HG02678 (cell line): ENCODE results near the gene SEPTIN10.
"Not testable (repeated sequence)": the region's sequence is repeated elsewhere in the genome, so short reads cannot be mapped to it uniquely, and the experiment has no call there.

ENCODE experiments used
- ATAC-seq: cut with Tn5 transposase; IDR thresholded peaks from one replicate; pipeline ENCODE4 v1.9.1; 2021; ENCODE audit warnings: mild to moderate bottlenecking, moderate library complexity; ENCODE audit not compliant: unreplicated experiment

The SEPTIN10 gene

DNA sequence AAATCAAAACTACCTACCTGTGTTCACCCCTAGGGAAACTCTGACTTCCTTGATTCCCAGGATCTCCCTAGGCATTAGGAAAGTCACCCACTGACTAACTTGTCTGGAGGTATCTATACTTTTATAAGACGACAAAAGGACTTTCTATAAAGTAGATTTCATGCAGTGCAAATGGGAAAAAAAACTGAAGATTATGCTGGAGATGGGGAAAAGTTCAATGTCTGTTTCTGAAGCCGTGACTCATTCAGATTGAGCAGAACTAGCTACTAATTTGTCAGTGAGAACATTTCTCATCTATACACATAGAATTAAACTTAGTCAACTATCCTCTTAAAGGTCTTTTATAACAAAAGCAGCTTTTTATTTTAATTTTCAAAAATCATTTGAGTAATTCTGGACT, 6.0 kb downstream of the SEPTIN10 start:
- ATAC-seq, result no peak

DNA sequence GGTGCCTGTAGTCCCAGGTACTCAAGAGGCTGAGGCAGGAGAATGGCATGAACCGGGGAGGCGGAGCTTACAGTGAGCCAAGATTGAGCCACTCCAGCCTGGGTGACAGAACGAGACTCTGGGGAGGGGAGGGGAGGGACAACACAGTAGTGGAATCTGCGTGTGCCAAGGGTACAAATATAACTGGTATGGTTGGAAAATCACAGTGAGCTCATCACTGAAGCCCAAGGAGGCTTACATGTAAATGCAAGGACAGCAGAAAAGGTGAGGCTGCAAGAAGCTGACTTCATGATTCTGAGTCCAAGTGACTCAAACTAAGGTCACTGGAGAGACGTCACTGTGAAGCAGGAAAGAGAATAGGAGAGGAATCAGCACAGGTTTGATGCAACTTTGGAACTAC, 9.2 kb downstream of the SEPTIN10 start:
- ATAC-seq, result no peak

DNA sequence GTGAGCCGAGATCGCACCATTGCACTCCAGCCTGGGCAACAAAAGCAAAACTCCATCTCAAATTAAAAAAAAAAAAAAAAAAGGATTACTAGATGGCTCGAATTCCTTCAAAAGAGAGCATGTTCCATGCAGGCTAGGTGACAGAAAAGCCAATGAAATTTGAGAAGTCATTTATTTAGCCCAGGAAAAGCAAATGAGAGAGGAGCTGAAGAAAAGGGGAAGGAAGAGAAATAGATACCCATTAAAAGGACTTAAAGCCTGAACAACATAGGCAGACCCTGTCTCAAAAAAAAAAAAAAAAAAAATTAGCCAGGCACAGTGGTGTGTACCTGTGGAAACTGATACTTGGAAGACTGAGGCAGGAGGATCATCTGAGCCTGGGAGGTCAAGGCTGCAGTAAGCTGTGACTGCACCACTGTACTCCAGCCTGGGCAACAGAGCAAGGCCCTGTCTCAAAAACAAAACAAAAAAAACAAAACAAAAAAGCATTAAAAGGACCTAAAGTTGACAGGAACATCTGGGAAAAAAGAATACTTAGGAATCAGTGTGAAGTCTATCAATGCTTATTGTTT, 11.1 kb downstream of the SEPTIN10 start:
- ATAC-seq, result no peak

DNA sequence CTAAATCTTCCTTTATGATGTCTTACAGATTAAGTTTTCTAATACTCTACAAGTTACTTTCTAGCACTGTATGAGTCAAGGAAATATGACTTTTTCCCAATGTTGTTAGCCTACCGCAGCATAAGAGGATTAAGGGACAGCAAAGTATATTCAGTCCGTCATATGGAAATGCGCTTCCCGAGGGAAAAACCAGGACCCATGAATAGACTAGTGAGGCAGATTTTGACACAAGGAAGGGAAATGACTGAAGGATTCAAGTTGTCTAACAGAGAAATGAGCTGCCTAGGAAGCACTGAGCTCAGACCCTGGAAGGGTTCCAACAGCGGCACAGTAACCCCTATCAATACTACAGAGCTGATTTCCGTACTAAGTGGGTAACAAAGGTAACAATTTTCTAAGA, 12.0 kb downstream of the SEPTIN10 start:
- no peak for ATAC-seq

DNA sequence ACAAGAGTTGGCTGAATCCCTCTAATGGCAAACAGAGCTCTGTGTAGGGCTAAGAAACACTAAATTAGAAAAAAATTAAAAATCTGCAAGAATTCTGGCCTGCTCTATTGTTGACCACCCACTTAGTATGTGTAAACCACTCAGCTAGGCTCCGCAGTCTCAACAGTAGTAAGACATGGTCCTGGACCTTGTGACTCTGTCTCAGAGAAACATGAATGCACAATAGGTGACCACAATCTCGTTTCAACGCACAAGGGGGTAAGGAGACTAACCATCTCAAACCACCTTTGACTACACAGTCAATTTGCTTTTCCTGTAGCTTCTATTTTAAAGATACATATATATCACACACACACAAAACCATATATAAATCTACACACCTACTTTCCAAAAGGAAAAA, 16.5 kb downstream of the SEPTIN10 start:
- ATAC-seq, result no peak

DNA sequence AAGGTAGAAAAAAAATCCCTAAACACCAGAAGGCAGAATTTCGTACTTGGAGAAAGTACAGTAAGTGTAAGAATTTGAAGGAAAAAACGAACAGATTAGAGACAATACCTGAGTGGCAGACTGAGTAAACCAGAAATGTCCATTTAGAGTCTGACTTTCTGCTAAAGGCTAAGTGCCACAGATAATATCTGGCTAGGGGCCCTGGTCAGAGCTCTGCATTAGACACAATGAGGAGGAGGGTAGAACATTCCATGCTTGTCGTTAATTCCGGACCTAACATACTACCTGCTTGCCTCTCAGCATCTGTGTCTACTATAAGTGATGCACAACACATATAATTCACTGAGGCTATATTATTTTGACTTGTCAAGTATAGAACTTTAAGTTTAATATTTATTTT, 18.1 kb downstream of the SEPTIN10 start:
- ATAC-seq, result no peak

DNA sequence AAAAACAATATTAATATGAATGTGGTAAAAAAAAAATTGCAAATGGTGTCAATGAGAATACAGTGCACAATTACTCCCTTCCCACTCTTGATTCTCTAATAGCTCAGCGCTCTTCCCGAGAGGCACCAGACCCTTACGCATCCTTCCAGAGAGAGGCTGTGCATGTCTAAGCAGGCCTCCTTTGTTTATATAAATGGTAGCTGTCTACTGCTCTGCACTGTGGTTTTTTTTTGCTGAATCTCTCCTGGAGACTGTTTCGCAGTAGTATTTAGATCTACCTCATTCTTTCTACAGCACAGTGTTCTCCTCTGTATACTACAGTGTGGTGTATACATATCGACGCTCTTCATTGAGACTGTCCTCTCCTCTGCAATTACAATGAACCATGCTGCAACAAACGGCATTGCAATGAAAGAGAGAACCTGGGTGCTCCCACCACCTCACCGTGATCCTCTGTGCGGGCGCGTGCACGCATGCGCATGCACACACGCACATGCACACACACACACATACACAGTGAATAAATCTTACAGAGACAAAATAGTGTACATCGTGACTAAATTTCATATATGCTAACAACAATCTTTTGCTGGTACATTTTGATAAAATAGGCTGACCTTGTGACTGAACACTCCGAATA, 19.4 kb downstream of the SEPTIN10 start:
- ATAC-seq, result no peak

DNA sequence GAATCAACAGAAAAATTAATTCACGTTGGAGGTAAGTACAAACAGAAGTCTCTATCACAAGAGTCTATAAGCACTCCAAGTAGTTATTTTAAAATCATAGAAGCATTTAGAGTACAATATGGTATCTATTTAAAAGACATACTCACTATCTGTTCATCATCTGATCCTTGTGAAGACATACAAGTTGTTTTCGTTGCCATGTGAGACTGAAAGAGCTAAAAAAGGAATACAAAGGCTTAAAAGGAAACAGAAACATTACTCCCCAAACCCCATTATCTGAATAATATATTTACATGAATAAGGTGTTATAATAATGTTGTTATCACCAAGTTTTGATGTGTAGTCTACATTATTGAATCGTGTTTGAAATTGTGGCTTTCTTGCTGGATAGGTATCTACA, 20.9 kb downstream of the SEPTIN10 start:
- no peak for ATAC-seq

DNA sequence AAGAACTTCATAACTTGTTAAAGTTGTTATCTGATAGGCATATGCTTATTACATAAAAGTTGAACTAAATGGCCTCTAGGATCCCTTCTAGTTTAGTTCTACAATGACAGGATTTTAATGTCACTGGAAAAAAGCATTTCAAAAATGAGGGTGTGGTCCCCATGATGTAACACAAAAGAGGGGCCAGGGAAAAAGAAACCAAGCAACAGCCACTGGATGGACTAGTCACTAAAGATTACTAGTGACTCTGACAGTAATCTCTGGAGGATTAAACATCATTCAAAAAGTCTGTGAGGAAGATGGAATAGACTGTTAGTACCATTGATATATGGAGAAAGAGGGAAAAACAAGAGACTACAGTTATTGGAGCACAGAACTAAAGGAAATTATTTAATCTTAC, 22.6 kb downstream of the SEPTIN10 start:
- ATAC-seq, result no peak

DNA sequence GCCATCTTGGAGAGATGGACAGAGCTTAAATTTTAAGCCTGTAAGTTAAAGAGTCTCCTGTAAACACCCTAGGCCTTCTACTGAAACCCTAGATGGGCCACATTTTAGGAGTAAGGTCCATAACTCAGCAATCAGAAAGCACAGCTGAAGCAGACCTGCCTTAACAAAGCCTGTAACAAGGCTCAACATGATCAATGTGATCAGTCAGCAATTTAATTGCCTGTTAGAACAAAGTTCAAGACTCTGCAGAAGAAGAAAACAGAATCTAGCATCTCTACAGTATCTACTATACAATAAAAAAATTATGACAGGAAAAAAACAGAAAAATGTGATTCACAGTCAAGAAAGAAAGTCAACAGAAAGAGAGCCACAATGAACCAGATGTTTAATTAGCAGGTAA, 27.1 kb downstream of the SEPTIN10 start:
- ATAC-seq, result no peak

DNA sequence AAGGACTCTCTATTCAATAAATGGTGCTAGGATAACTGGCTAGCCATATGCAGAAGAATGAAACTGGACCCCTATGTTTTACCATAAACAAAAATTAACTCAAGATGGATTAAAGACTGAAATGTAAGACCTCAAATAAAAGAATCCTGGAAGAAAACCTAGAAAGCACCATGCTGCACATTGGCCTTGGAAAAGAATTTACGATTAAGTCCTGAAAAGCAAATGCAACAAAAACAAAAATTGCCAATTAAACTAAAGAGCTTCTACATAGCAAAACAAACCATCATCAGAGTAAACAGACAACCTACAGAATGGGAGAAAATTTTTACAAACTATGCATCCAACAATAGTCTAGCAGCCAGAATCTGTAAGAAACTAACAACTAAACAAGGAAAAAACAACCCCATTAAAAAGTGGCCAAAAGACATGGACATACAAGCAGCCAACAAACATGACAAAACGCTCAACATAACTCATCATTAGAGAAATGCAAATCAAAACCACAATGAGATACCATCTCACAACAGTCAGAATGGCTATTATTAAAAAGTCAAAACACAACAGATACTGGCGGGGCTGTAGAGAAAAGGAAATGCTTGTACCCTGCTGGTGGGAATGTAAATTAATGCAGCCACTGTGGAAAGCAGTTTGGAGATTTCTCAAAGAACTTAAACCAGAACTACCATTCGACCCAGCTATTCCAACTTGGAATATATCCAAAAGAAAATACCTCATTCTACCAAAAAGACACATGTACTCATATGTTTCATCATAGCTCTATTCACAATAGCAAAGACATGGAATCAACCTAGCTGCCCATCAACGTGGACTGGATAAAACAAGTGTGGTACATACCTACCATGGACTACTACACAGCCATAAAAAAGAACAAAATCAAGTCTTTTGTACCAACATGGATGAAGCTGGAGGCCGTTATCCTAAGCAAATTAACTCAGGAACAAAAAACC, 30.6 kb downstream of the SEPTIN10 start:
- ATAC-seq, result no peak

DNA sequence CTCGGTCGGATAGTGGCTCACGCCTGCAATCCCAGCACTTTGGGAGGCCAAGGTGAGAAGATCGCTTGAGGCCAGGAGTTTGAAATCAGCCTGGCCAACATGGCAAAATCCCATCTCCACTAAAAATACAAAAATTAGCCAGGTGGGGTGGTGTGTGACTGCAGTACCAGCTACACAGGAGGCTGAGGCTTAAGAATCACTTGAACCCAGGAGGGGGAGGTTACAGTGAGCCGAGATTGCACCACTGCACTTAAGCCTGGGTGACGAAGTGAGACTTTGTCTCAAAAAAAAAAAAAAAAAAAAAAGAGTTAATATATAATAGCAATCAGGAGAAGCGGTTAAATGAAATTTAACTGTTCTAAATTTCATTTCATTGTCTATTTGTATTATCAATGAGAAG, 36.1 kb downstream of the SEPTIN10 start:
- not testable (repeated sequence) for ATAC-seq

DNA sequence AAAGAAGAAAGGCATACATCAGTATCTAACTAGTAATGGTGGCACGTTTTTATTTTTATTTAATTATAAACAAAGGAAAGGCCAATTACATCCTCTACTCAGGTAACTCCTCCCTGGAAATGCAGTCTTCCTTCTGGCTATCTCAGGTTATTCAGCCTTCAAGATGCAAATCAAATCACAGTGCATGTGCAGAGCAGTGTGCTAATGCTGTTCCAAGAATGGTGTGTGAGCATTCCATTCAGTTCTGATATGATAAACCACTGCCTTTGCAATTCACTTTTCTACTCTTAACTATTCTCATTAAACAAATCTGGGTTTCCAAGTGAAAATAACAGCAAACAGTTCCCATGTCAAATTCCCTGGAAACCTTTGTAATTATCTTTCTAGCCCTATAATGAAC, 38.4 kb downstream of the SEPTIN10 start:
- ATAC-seq, result no peak

DNA sequence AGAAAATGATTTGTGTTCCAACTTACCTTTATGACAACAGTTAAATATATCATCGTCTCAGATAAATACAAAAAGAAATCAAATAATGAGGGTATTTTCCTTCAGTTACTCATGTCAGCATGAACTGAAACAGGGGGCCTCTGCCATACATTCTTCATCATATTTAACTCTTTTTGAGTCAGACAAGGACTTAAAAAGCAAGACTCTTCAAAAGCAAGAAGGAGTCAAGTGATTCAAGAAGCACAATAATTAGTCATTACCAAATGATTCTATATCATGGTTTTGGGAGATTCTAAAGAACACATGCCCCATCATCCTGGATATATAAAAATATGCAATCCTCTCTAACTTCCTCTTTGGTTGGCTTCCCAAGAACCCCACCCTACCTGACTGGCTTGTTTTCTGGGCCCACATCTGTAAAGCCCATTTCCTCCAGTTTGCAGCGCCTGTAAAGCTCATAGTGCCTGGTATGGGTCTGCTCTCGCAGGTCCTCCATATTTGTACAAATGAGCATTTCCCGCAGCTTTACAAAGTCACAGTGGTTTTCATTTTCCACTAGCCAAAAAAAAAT, 49.7 kb downstream of the SEPTIN10 start:
- no peak for ATAC-seq

DNA sequence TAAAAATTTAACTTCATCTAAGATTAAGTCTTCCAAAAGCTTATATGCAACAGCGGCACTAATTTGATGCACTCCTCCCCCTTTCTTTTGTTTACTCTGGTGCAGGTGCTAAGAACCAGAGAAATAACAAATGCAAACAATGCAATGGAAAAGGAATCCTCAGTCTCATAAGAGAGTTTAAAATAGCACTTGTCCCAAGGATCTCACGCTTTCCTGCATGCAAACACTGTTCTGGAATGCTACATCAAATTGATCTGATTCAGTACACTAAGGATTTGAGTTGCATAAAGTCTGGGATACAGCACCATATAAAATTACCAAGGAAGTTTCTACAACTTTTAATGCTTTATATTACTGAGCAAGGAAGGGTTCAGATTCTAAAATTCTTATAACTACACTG, 50.5 kb downstream of the SEPTIN10 start:
- no peak for ATAC-seq

DNA sequence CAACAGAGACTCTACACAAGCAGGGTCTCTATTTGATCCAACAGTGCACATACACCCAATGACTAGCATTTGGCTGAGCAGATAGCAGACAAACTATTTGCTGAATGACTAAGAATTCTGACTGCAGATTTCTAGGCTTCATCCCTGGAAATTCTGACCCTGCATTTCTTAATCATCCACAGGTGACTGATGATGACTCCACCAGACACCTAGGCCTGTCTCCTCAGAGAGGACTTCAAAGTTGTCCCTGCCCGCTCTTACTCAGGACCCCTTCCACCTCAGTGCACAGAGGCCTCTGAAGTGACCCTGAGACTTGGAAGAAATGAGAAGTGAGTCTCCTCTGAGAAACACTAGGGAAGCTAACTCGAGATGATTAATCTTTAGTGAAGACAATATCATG, 51.3 kb downstream of the SEPTIN10 start:
- ATAC-seq, result no peak

DNA sequence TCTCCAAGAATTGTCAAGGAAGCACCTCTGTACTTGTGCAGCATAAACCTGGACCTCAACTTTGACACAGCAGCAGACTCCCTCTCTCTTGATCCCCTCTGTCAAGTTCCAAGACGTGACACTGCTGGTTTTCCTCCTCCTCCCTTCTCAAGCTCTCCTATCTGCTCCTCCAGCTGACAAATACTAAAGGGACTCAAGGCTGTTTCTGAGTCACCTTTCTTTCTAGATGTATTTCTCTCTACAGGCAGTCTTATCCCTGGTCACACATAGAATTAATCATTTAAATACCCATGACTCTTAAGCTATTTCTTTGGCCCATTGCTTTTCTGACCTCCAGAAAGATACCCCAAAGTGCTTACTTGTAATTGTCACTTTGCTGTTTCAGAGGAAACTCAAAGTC, 53.5 kb downstream of the SEPTIN10 start:
- no peak for ATAC-seq

DNA sequence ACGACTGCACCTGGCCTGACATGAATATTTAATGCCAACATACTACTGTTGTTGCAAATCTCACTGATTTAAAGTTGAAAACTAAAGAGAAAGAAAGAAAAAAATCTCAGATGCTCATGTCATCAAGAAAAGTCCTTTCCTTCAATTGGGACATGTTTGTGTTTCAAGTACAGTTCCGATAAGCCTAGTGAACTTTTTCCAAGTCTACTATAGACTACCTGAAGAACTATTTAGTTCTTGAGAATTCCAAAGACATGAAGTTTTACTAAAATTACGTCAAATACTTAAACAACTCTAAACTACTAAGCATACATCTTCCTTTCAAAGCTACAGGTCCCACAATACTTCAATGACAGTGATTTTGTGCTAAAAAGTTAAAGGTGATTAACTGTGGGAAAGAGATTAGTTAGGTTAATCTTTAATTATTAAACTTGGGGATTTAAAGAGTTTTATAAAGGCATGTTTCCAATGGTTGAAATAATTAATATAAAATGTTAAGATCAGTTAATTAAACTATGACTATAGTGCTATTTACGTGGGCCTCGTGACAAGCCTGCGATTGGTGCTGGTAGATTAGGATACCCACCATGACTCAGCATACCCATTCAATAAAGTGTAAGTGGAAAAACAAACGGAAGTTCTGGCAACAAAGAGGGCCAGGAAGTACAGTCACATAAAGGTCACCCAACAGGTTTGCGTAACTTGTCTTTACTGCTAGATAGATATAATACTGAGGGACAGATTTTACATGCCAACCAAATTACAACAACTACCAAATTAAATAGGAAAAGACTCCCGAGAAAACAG, 55.5 kb downstream of the SEPTIN10 start:
- ATAC-seq, result no peak

DNA sequence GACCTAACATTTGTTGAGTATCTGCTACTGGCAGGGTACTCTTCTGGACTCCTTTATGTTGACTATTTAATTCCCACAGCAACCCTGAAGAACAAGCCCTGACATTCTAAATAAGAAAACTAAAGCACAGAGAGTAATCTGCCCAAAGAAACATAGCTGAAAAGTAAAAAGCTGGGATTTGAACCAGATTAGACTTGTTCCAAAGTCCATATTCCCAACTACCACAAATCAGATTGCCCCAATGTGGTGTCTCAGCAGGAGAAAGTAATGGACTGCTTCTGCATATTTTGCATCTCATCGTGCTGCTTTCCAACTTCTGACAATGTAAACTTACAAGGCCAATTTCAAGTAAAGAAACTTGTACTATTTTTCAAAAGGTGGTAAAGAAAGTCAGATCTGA, 56.5 kb downstream of the SEPTIN10 start:
- no peak for ATAC-seq

DNA sequence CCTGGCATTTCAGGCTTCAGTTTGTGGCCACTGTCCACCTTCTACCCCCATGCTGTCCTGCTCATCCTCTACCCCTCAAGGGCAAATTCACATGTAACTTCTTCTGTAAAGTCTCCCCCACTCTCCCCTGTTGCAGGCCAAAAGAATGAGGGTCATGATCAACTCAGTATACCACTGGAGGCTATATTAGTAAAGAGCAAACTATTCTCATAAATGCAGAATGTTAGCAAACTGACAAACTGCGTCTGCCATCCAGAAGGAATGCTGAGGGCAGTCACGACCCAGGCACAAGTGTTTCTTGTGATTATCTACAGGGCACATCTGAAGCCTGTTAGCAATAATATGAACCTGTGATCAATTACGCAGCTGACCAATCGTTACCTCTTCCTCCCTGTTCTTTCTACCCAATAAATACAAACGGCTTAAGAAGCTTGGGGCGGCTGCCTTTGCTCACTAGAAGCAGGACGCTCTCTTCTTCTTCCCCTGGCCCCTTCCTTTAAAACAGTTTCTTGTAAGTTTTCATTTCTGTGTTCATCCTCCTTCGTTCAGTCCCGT, 58.3 kb downstream of the SEPTIN10 start:
- no peak for ATAC-seq

DNA sequence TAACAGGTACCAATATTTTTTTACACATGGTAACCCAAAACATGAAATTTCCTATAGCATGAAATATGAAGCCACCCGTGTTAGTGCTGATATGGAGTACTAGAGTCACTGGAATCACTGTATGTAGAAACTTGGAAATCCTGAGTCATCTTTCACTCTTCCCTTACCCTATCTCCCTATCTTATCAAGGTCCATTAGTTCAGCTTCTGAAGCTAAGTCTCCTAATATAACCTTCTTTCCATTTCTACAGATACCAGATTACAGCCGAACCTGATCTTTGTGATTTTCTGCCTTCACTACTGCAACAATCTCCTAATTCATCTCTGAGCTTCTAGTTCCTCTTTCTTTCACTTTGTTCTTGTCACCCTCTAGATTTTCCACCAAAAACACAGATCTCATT, 59.0 kb downstream of the SEPTIN10 start:
- no peak for ATAC-seq
